ENCODE data around the gene NTRK2. TPM values are rescaled to one million over a fixed set of nuclear protein-coding genes. Genes with fewer than 3 reads are reported as not detected.

The NTRK2 gene
- total RNA-seq, 1 donor from 2014 or later: 16.0 TPM

- DNase-seq (ENCODE audit: extremely low spot score in 2 of 2): no peak
- H3K4me3 ChIP-seq: no peak overlapping the region
- no peaks in the 10 kb centered on the region for H3K9me3 ChIP-seq
- no peak overlapping the region for H3K27ac ChIP-seq
- intact Hi-C loops (cut with DNase I): no loop called here
- H3K27me3 ChIP-seq: no peaks in the 10 kb centered on the region
- TF ChIP-seq POLR2A (IDR thresholded peaks at IDR 0.05) (no peak), POLR2AphosphoS5 (IDR thresholded peaks at IDR 0.05; ENCODE audit: insufficient read depth in 1 of 2, low read depth in 1 of 2) (no peak)
- TF ChIP-seq, protein P1, sequence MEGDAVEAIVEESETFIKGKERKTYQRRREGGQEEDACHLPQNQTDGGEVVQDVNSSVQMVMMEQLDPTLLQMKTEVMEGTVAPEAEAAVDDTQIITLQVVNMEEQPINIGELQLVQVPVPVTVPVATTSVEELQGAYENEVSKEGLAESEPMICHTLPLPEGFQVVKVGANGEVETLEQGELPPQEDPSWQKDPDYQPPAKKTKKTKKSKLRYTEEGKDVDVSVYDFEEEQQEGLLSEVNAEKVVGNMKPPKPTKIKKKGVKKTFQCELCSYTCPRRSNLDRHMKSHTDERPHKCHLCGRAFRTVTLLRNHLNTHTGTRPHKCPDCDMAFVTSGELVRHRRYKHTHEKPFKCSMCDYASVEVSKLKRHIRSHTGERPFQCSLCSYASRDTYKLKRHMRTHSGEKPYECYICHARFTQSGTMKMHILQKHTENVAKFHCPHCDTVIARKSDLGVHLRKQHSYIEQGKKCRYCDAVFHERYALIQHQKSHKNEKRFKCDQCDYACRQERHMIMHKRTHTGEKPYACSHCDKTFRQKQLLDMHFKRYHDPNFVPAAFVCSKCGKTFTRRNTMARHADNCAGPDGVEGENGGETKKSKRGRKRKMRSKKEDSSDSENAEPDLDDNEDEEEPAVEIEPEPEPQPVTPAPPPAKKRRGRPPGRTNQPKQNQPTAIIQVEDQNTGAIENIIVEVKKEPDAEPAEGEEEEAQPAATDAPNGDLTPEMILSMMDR (IDR thresholded peaks at IDR 0.05): no peak
- H3K4me1 ChIP-seq: peaks cover 6% of the 10 kb centered on the region
- no peaks in the 10 kb centered on the region for H3K36me3 ChIP-seq
These were observed 286.4 kb downstream of the NTRK2 start for GRCh38 chr9:84955971-84956370.

DNA sequence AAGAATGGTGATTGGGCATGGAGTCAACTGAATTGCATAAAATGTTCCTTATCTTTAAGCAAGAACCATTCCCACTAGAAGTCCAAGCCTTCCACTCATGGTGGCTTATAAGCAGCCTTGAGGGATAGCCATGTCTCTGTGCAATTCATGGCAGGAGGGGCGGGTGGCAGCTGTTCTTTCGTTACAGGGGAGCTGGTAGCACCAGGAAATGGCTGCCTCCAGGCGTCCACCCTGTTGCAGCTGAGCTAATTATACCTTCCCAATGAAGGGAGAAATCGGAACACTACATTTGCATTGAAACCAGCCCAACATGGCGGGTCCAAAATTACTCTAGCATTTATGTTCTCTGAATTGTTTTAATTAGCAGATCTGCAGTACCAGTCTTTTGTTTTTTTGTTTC, 289.8 kb downstream of the NTRK2 start:
- intact Hi-C loops (cut with DNase I): no loop called here
- Histone ChIP-seq H3K4me3 (no peak overlapping the region), H3K9me3 (no peaks in the 10 kb centered on the region), H3K36me3 (no peaks in the 10 kb centered on the region), H3K4me1 (no peaks in the 10 kb centered on the region), H3K27ac (no peak overlapping the region), H3K27me3 (no peaks in the 10 kb centered on the region)
- no peak for DNase-seq (ENCODE audit: extremely low spot score in 2 of 2)
- TF ChIP-seq POLR2A (IDR thresholded peaks at IDR 0.05) (no peak), POLR2AphosphoS5 (IDR thresholded peaks at IDR 0.05; ENCODE audit: insufficient read depth in 1 of 2, low read depth in 1 of 2) (no peak)
- TF ChIP-seq, protein P1 (IDR thresholded peaks at IDR 0.05): no peak

DNA sequence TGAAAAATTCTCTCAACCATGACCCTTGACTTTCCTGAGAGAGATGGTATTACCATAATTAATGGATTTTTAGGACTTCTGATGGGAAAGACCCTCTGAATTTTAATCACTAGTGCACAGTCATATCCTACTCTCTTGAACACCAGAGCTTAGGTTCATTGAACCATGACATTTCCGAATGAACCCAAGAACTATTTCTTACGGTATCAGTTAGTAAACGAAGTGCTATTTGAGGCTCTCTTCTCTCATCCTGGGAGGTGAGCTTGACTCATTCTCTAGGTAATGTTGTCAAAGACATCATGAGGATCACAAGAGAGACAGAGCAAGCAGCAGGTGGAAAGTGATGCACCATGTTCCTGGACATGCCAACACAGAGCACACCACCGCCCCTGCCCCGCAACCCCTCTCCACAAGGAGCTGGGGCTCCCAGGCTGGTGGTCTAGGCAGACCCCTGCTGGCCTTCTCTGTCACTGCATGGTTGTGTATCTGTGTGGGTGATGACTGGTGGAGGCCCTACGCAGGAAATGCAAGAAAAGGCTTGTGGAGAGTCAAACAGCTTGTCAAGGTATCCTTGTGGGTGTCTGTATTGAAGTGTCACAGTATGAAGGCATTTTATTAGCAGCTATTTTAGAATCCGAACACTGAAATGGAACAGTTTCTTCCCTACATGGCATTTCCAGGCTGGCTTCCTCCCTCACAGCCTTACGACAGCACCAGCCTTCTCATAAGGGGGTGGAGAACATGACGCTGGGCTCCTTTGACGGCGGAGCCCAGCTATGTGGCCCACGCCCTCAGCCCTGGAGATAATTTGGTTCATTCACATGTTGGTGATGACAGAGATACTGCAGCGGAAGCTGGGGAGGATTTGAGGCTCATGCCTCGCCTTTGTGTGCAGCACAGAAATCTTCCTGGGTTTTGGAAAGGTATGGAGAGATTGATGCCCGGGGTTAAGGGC, 297.6 kb downstream of the NTRK2 start:
- TF ChIP-seq POLR2AphosphoS5 (IDR thresholded peaks at IDR 0.05; ENCODE audit: insufficient read depth in 1 of 2, low read depth in 1 of 2): no peak
- TF ChIP-seq, protein P1 (IDR thresholded peaks at IDR 0.05): no peak
- no peak for TF ChIP-seq POLR2A (IDR thresholded peaks at IDR 0.05)

DNA sequence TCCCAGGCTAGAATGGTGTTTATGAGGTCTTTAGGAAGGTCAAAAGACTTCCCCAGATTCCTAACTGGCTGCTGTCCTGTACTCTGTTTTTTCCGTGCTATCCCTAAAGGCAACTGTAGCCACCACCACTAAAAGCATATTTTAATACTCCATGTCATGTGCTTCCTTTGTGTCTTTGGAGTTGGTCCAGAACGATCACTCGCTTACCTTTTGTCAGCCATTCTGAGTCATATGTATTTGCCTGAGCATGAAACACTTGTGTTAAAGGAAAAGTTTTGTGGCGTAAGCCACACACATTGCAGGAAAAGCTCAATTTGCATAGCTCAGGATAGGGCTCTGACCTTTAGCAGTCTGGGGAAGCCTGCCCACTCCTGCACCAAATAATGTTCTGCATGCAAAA, 299.6 kb downstream of the NTRK2 start:
- TF ChIP-seq POLR2A (IDR thresholded peaks at IDR 0.05) (no peak), POLR2AphosphoS5 (IDR thresholded peaks at IDR 0.05; ENCODE audit: insufficient read depth in 1 of 2, low read depth in 1 of 2) (peak in 1 of 2 donors; percentile 59)
- TF ChIP-seq, protein P1 (IDR thresholded peaks at IDR 0.05): no peak
- Histone ChIP-seq H3K9me3 (no peaks in the 10 kb centered on the region), H3K4me3 (no peak overlapping the region), H3K27ac (no peak overlapping the region), H3K36me3 (no peaks in the 10 kb centered on the region), H3K4me1 (no peaks in the 10 kb centered on the region), H3K27me3 (no peaks in the 10 kb centered on the region)
- intact Hi-C loops (cut with DNase I): no loop called here
- DNase-seq (ENCODE audit: extremely low spot score in 2 of 2): no peak

More for the DNA sequence above, 297.6 kb downstream of the NTRK2 start:
- Histone ChIP-seq H3K27me3 (no peaks in the 10 kb centered on the region), H3K4me1 (no peaks in the 10 kb centered on the region), H3K9me3 (no peaks in the 10 kb centered on the region), H3K4me3 (no peak overlapping the region), H3K27ac (no peak overlapping the region), H3K36me3 (no peaks in the 10 kb centered on the region)
- no peak for DNase-seq (ENCODE audit: extremely low spot score in 2 of 2)
- intact Hi-C loops (cut with DNase I): no loop called here

- TF ChIP-seq POLR2AphosphoS5 (IDR thresholded peaks at IDR 0.05; ENCODE audit: insufficient read depth in 1 of 2, low read depth in 1 of 2) (no peak), POLR2A (IDR thresholded peaks at IDR 0.05) (no peak)
- TF ChIP-seq, protein P1 (IDR thresholded peaks at IDR 0.05): no peak
- Histone ChIP-seq H3K4me1 (no peaks in the 10 kb centered on the region), H3K9me3 (no peaks in the 10 kb centered on the region)
These were observed 300.2 kb downstream of the NTRK2 start for GRCh38 chr9:84969736-84970135.

More at GRCh38 chr9:84969736-84970135, 300.2 kb downstream of the NTRK2 start:
- Histone ChIP-seq H3K4me3 (no peak overlapping the region), H3K27me3 (no peaks in the 10 kb centered on the region), H3K36me3 (no peaks in the 10 kb centered on the region), H3K27ac (no peak overlapping the region)
- DNase-seq (ENCODE audit: extremely low spot score in 2 of 2): no peak
- intact Hi-C loops (cut with DNase I): loop anchor here (5.0 kb wide), 1 partner anchor 58 kb away; no protein-coding TSS in a partner anchor

Measured in vagina (tissue), 2 donors.